Cardiac muscle cell (in vitro differentiated cells and primary cell): ENCODE results near the gene TAF12. TPM values are rescaled to one million over a fixed set of nuclear protein-coding genes. Genes with fewer than 3 reads are reported as not detected.
"Not testable (repeated sequence)": the region's sequence is repeated elsewhere in the genome, so short reads cannot be mapped to it uniquely, and the experiment has no call there.

Experiments used
- DNase-seq, 2 donors: peaks; one replicate each; pipeline versions ENCODE4 v3.0.0 to v3.0.0-alpha.2; 2010 to 2017; ENCODE audit warnings: low read depth in 1 of 2, low spot score in 1 of 2
- H3K27ac ChIP-seq: fragments of 200-600 bp; sonication (generic); 2 replicates; pipeline ENCODE4 v1.5.1; 2016
- H3K27me3 ChIP-seq: fragments of 200-600 bp; sonication (generic); 2 replicates; pipeline ENCODE4 v1.6.0; 2016; ENCODE audit warnings: control low read depth
- H3K36me3 ChIP-seq: fragments of 200-600 bp; sonication (generic); 2 replicates; pipeline ENCODE4 v1.5.1; 2016; ENCODE audit warnings: control low read depth
- H3K4me1 ChIP-seq: fragments of 200-600 bp; sonication (generic); 2 replicates; pipeline ENCODE4 v1.8.1; 2017; ENCODE audit warnings: low read depth, mild to moderate bottlenecking, mixed run types
- H3K4me3 ChIP-seq: fragments of 200-600 bp; sonication (generic); 2 replicates; pipeline ENCODE4 v1.5.1; 2016; ENCODE audit warnings: mild to moderate bottlenecking
- H3K9me3 ChIP-seq: fragments of 200-600 bp; sonication (generic); 2 replicates; pipeline ENCODE4 v1.5.1; 2017; ENCODE audit warnings: low read depth, mild to moderate bottlenecking, control low read depth
- polyA plus RNA-seq: library from polyadenylated mRNA; unstranded; fragments of >200 nt; fragmentation: Nextera tagmentation; extraction: Ambion mirVana; gene quantifications from 2 replicates; pipeline ENCODE4 v1.2.1, GENCODE V29; 2016
- total RNA-seq: library from RNA; depleted of rRNA; stranded (reverse); fragments of >200 nt; gene quantifications from 2 replicates; pipeline ENCODE4 v1.2.3, GENCODE V29; 2016
- TF ChIP-seq, protein P1 (sequence below): IDR thresholded peaks from 2 replicates; pipeline ENCODE4 v1.5.1; 2012; ENCODE audit warnings: low read depth, mild to moderate bottlenecking, low read length

The TAF12 gene
- total and polyA plus RNA-seq, 2 experiments from 2014 or later = 40.3 to 51.9 TPM

DNA sequence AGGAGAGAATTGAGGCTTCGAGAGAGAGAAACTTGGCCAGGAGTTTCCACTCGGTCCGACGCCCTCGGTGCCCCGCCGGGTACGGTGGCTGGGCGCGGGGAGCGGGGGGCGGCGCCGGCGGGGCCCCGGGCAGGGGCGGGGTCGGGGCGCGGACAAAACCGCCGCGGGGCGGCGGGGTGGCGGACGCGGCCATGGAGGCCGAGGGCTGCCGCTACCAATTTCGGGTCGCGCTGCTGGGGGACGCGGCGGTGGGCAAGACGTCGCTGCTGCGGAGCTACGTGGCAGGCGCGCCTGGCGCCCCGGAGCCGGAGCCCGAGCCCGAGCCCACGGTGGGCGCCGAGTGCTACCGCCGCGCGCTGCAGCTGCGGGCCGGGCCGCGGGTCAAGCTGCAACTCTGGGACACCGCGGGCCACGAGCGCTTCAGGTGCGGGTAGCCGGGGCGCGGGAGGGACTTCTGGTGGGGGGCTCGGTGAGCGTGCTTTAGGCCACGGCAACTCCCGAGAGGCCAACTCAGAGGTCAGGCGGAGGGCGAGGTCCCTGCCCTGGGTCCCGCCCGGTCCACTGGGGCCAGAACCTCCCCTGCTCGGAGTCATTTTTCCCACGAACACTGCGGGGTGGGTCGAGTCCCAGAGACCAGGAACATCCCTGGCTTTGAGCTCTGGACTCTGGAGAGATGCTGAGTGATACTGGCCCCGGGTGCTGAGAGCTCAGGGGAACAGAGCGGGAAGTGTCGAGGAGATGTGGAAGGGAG lies 50.4 kb downstream of the TAF12 start:
- TF ChIP-seq, protein P1, sequence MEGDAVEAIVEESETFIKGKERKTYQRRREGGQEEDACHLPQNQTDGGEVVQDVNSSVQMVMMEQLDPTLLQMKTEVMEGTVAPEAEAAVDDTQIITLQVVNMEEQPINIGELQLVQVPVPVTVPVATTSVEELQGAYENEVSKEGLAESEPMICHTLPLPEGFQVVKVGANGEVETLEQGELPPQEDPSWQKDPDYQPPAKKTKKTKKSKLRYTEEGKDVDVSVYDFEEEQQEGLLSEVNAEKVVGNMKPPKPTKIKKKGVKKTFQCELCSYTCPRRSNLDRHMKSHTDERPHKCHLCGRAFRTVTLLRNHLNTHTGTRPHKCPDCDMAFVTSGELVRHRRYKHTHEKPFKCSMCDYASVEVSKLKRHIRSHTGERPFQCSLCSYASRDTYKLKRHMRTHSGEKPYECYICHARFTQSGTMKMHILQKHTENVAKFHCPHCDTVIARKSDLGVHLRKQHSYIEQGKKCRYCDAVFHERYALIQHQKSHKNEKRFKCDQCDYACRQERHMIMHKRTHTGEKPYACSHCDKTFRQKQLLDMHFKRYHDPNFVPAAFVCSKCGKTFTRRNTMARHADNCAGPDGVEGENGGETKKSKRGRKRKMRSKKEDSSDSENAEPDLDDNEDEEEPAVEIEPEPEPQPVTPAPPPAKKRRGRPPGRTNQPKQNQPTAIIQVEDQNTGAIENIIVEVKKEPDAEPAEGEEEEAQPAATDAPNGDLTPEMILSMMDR = no peak
- no peak overlapping the region for H3K27ac ChIP-seq
- no peaks in the 10 kb centered on the region for H3K9me3 ChIP-seq
- H3K27me3 ChIP-seq = no peaks in the 10 kb centered on the region
- peak overlapping the region; percentile 44 for H3K4me3 ChIP-seq
- no peaks in the 10 kb centered on the region for H3K4me1 ChIP-seq
- no peaks in the 10 kb centered on the region for H3K36me3 ChIP-seq
- peak in 1 of 2 donors; percentile 39 for DNase-seq

DNA sequence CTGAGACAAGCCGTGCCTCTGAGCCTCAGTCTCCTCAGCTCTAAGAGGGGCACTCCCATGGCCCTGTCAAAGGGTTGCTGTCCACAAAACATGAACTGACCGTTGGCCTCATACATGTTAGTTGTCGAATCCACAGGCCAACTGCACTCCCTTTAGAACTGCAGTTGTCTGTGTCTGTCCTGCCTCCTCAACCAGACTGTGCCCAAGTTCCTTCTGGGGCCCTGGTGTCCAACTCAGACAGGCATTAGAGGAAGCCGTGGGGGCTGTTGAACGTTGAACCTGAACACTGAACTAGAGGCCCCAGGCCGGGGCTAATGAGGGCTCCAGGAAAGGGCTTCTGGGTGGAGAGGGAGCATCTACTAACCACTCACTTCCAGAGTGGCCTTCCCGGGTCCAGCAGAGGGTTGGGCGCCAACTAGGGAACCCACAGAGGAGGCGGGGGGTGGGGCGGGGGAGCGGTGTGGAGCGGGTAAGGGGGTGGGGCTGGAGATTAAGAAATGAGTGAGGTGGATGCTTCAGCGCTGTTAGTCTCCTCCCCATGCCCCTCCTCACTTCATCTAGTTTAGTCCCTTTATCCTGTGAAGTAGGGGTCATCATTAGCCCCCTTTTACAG lies 51.1 kb downstream of the TAF12 start, which contains the start of gene RAB42:
Gene RAB42, plus strand, starts transcription at position 558 of the 613 bp plus-strand sequence. CDS start 247 bp downstream, outside the sequence.
- peak; percentile 30 to 50 for DNase-seq
- Histone ChIP-seq H3K27me3 (no peaks in the 10 kb centered on the region), H3K4me1 (no peaks in the 10 kb centered on the region), H3K36me3 (no peaks in the 10 kb centered on the region), H3K4me3 (peak within 1 kb of the TSS; percentile 44), H3K27ac (no peak within 1 kb of the TSS), H3K9me3 (no peaks in the 10 kb centered on the region)
- TF ChIP-seq, protein P1 = no peak

DNA sequence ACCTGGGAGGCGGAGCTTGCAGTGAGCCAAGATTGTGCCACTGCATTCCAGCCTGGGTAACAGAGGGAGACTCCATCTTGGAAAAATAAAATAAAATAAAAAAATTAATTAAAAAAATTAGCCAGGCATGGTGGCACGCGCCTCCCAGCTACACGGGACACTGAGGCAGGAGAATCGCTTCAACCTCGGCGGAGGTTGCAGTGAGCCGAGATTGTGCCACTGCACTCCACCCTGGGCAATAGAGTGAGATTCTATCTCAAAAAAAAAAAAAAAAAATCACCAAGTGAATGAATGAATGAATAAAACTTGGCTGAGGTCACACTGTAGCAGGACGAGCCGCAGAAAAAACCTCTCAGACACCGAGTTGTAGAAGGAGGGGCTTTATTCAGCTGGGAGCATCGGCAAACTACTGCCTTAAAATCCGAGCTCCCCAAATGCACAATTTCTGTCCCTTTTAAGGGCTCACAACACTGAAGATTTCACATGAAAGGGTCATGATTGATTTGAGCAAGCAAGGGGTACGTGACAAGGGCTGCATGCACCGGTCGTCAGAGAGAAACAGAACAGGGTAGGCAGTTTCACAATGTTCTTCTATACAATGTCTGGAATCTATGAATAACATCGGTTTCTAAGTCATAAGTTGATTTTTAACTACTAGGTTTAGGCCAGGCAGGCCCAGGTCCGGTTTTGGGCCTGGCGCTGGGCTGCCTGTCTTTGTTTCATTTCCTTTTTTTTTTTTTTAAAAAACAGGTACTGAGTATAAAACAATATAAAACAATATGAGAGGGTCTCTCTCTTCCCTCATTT lies 56.1 kb downstream of the TAF12 start:
- DNase-seq, H3K9me3 ChIP-seq, H3K36me3 ChIP-seq, H3K27ac ChIP-seq, H3K4me3 ChIP-seq, H3K27me3 ChIP-seq, H3K4me1 ChIP-seq: not testable (repeated sequence)

DNA sequence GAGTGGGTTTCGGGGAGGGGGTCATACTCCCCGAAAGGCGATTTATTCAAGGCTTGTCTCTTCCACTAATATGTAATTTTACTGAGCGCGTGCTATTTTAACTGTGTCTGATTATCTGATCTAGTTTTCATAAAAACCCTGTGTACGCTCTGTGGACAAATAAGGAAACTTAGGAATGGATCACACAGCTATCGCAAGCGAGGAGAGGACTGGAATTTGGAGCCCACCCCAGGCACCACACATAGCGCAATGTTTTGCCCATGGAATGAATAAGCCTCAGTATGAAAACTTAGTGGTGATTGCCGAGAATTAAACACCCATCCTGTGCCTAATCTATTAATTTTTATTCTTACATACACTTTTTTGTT lies 60.6 kb downstream of the TAF12 start:
- peaks cover 4% of the 10 kb centered on the region for H3K27me3 ChIP-seq
- peak; percentile 22 to 58 for DNase-seq

GRCh38 chr1:28581531-28582247 lies 61.2 kb downstream of the TAF12 start:
- H3K9me3 ChIP-seq = no peaks in the 10 kb centered on the region

More for the DNA sequence above, 60.6 kb downstream of the TAF12 start:
- H3K4me1 ChIP-seq = peaks cover 5% of the 10 kb centered on the region
- H3K27ac ChIP-seq = peak overlapping the region; percentile 24
- H3K9me3 ChIP-seq = no peaks in the 10 kb centered on the region
- TF ChIP-seq, protein P1 = no peak
- peaks cover 25% of the 10 kb centered on the region for H3K36me3 ChIP-seq
- peak overlapping the region; percentile 54 for H3K4me3 ChIP-seq

More at GRCh38 chr1:28581531-28582247, 61.2 kb downstream of the TAF12 start:
- H3K4me1 ChIP-seq = peaks cover 5% of the 10 kb centered on the region
- DNase-seq = peak; percentile 95 to 98
- TF ChIP-seq, protein P1 = no peak
- peak overlapping the region; percentile 59 for H3K27ac ChIP-seq
- H3K27me3 ChIP-seq = peaks cover 4% of the 10 kb centered on the region
- peaks cover 26% of the 10 kb centered on the region for H3K36me3 ChIP-seq
- H3K4me3 ChIP-seq = peak overlapping the region; percentile 54
